HFFc6 (cell line): ENCODE data around the gene FIP1L1. TPM values are rescaled to one million over a fixed set of nuclear protein-coding genes. Genes with fewer than 3 reads are reported as not detected.

Experiments
- DNase-seq: peaks from one replicate; pipeline ENCODE4 v3.0.0-alpha.2; 2018
- H3K27ac Mint-ChIP-seq: 2 replicates; pipeline ENCODE4 v1.8.0; 2020; ENCODE audit warnings: mild to moderate bottlenecking, mixed read lengths
- H3K27me3 Mint-ChIP-seq: 2 replicates; pipeline ENCODE4 v1.8.0; 2021; ENCODE audit warnings: mild to moderate bottlenecking, moderate library complexity, mixed read lengths; ENCODE audit not compliant: insufficient read depth
- H3K36me3 Mint-ChIP-seq: 2 replicates; pipeline ENCODE4 v1.8.0; 2021; ENCODE audit warnings: low read depth, mixed read lengths
- H3K4me1 Mint-ChIP-seq: 2 replicates; pipeline ENCODE4 v1.8.0; 2020; ENCODE audit warnings: low read depth, mixed read lengths
- H3K4me3 Mint-ChIP-seq: 2 replicates; pipeline ENCODE4 v1.8.0; 2020; ENCODE audit warnings: mild to moderate bottlenecking, moderate library complexity, mixed read lengths
- H3K9me3 Mint-ChIP-seq: 2 replicates; pipeline ENCODE4 v1.8.0; 2020; ENCODE audit warnings: mild to moderate bottlenecking, mixed read lengths
- total RNA-seq, 6 experiments: library from RNA; stranded (reverse); fragmentation: NEBNext Ultra II Directional; extraction: Animal tissue kit (Norgen Biotek cat#: 25700); gene quantifications; 2 replicates in 1 of 6; 3 replicates in 5 of 6; pipeline ENCODE4 v1.2.3, GENCODE V29; 2021
- TF ChIP-seq, protein P1 (sequence below): fragments of 200-600 bp; sonication (generic); IDR thresholded peaks from 2 replicates; pipeline ENCODE4 v1.5.0; 2021; ENCODE audit warnings: antibody characterized with exemption, mild to moderate bottlenecking

FIP1L1 gene
- total RNA-seq, 6 experiments from 2014 or later: 56.3 to 81.5 (median 77.4) TPM

DNA sequence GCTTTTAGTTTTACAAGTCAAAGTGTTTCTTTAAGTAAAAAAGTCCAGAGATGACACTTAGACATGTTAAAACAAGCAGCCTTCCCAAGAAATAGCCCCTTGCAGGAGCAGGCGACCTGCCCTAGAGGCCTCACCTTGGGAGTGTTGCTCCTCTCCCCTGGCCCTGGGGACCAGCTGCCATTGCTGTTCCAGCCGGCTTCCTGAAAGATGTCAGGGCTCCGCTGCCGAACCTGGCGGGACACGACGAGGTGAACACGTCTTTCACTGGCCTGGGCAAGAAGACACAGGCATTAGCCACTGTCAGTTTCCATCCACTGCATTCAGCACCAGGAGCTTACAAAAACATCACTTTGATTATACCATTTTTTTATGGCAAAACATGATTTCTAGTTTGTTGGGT is 104.1 kb downstream of the FIP1L1 start:
- TF ChIP-seq, protein P1, sequence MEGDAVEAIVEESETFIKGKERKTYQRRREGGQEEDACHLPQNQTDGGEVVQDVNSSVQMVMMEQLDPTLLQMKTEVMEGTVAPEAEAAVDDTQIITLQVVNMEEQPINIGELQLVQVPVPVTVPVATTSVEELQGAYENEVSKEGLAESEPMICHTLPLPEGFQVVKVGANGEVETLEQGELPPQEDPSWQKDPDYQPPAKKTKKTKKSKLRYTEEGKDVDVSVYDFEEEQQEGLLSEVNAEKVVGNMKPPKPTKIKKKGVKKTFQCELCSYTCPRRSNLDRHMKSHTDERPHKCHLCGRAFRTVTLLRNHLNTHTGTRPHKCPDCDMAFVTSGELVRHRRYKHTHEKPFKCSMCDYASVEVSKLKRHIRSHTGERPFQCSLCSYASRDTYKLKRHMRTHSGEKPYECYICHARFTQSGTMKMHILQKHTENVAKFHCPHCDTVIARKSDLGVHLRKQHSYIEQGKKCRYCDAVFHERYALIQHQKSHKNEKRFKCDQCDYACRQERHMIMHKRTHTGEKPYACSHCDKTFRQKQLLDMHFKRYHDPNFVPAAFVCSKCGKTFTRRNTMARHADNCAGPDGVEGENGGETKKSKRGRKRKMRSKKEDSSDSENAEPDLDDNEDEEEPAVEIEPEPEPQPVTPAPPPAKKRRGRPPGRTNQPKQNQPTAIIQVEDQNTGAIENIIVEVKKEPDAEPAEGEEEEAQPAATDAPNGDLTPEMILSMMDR: no peak
- Mint-ChIP-seq H3K4me1 (peaks cover 48% of the 10 kb centered on the region), H3K36me3 (no peaks in the 10 kb centered on the region; the same call in 1 of the 2 replicates), H3K9me3 (no peaks in the 10 kb centered on the region), H3K27ac (no peak overlapping the region), H3K4me3 (no peak overlapping the region), H3K27me3 (no peaks in the 10 kb centered on the region; the same call in 1 of the 2 replicates)
- no peak for DNase-seq

GRCh38 chr4:53483250-53483649 is 105.8 kb downstream of the FIP1L1 start:
- TF ChIP-seq, protein P1: no peak
- peaks cover 32% of the 10 kb centered on the region for H3K4me1 Mint-ChIP-seq
- no peaks in the 10 kb centered on the region; the same call in 1 of the 2 replicates for H3K36me3 Mint-ChIP-seq
- H3K9me3 Mint-ChIP-seq: no peaks in the 10 kb centered on the region
- no peaks in the 10 kb centered on the region; the same call in 1 of the 2 replicates for H3K27me3 Mint-ChIP-seq
- DNase-seq: no peak
- no peak overlapping the region for H3K27ac Mint-ChIP-seq
- no peak overlapping the region for H3K4me3 Mint-ChIP-seq

GRCh38 chr4:53484911-53485657 is 107.6 kb downstream of the FIP1L1 start:
- H3K27ac Mint-ChIP-seq: no peak overlapping the region
- no peak for DNase-seq
- TF ChIP-seq, protein P1: no peak

GRCh38 chr4:53485658-53486040 is 108.2 kb downstream of the FIP1L1 start:
- TF ChIP-seq, protein P1: no peak
- H3K36me3 Mint-ChIP-seq: no peaks in the 10 kb centered on the region; the same call in 1 of the 2 replicates
- DNase-seq: no peak
- H3K9me3 Mint-ChIP-seq: no peaks in the 10 kb centered on the region
- peaks cover 29% of the 10 kb centered on the region for H3K4me1 Mint-ChIP-seq
- H3K4me3 Mint-ChIP-seq: no peak overlapping the region
- H3K27me3 Mint-ChIP-seq: no peaks in the 10 kb centered on the region; the same call in 1 of the 2 replicates
- no peak overlapping the region for H3K27ac Mint-ChIP-seq

More at GRCh38 chr4:53484911-53485657, 107.6 kb downstream of the FIP1L1 start:
- no peak overlapping the region for H3K4me3 Mint-ChIP-seq
- peaks cover 29% of the 10 kb centered on the region for H3K4me1 Mint-ChIP-seq
- no peaks in the 10 kb centered on the region; the same call in 1 of the 2 replicates for H3K27me3 Mint-ChIP-seq
- H3K9me3 Mint-ChIP-seq: no peaks in the 10 kb centered on the region
- H3K36me3 Mint-ChIP-seq: no peaks in the 10 kb centered on the region; the same call in 1 of the 2 replicates

- TF ChIP-seq, protein P1: no peak
- Mint-ChIP-seq H3K27me3 (no peaks in the 10 kb centered on the region; the same call in 1 of the 2 replicates), H3K4me3 (no peak overlapping the region), H3K27ac (no peak overlapping the region), H3K9me3 (no peaks in the 10 kb centered on the region), H3K36me3 (no peaks in the 10 kb centered on the region; the same call in 1 of the 2 replicates), H3K4me1 (peaks cover 29% of the 10 kb centered on the region)
- DNase-seq: no peak
These were observed 110.3 kb downstream of the FIP1L1 start for GRCh38 chr4:53487766-53488165.
